ENCODE measurements around the gene HAL. TPM values are rescaled to one million over a fixed set of nuclear protein-coding genes. Genes with fewer than 3 reads are reported as not detected.

The HAL gene
- total and polyA plus RNA-seq, 2 of the 13 experiments (the other 11 are each of a cell fraction or from before 2014, with no cell fraction given) = 0.89 to 37.8 TPM

GRCh38 chr12:95974358-95974757 lies 21.8 kb downstream of the HAL start (continued):
- TF ChIP-seq GATAD2A (CRISPR knock-in tag; IDR thresholded peaks at IDR 0.05) (peak; percentile 96), SMARCE1 (IDR thresholded peaks at IDR 0.05; ENCODE audit: borderline replicate concordance) (peak; percentile 58; the same call in 1 of the 2 replicates), ARNTL (CRISPR knock-in tag; IDR thresholded peaks at IDR 0.05) (peak; percentile 61), SMYD3 (CRISPR knock-in tag; IDR thresholded peaks at IDR 0.05) (no peak), ZNF557 (CRISPR knock-in tag; IDR thresholded peaks at IDR 0.05) (no peak), ARNT2 (CRISPR knock-in tag; IDR thresholded peaks at IDR 0.05; ENCODE audit: low read depth) (no peak), TFE3 (CRISPR knock-in tag; IDR thresholded peaks at IDR 0.05) (peak; percentile 93), KAT2B (IDR thresholded peaks at IDR 0.05; ENCODE audit: borderline replicate concordance, low read depth, low read length) (no peak), ADNP (CRISPR knock-in tag; IDR thresholded peaks at IDR 0.05) (no peak), ZNF646 (CRISPR knock-in tag; IDR thresholded peaks at IDR 0.05) (no peak), KDM4B (CRISPR knock-in tag; IDR thresholded peaks at IDR 0.05) (no peak), TCF12 (IDR thresholded peaks at IDR 0.05) (no peak), TCF12 (CRISPR knock-in tag; IDR thresholded peaks at IDR 0.05) (peak; percentile 96), ZNF598 (CRISPR knock-in tag; IDR thresholded peaks at IDR 0.05; ENCODE audit: borderline replicate concordance) (no peak), ZC3H4 (CRISPR knock-in tag; IDR thresholded peaks at IDR 0.05; ENCODE audit: borderline replicate concordance) (no peak), RCOR2 (CRISPR knock-in tag; IDR thresholded peaks at IDR 0.05) (peak; percentile 88), FOXP1 (IDR thresholded peaks at IDR 0.05) (no peak), FOXP1 (CRISPR knock-in tag; IDR thresholded peaks at IDR 0.05) (peak; percentile 99), ZNF331 (CRISPR knock-in tag; IDR thresholded peaks at IDR 0.05) (peak; percentile 47; the same call in 1 of the 2 replicates), MAFG (CRISPR knock-in tag; IDR thresholded peaks at IDR 0.05) (no peak), ZSCAN9 (CRISPR knock-in tag; IDR thresholded peaks at IDR 0.05; ENCODE audit: borderline replicate concordance) (peak; percentile 85; the same call in 1 of the 2 replicates), MIER3 (CRISPR knock-in tag; IDR thresholded peaks at IDR 0.05; ENCODE audit: borderline replicate concordance) (peak; percentile 77; the same call in 1 of the 2 replicates), HOXA3 (CRISPR knock-in tag; IDR thresholded peaks at IDR 0.05) (no peak), JUN (CRISPR knock-in tag; IDR thresholded peaks at IDR 0.05) (peak; percentile 54; the same call in 1 of the 2 replicates)
